Stimulated activated CD4-positive, alpha-beta T cell treated with anti-CD3 and anti-CD28 coated beads, TNF-alpha, amount 100 ng/mL, for 1 hour (primary cell): ENCODE results near the gene SLC35C1.
"Not testable (repeated sequence)": the region's sequence is repeated elsewhere in the genome, so short reads cannot be mapped to it uniquely, and the experiment has no call there.

Source experiments
- DNase-seq, 3 donors: peaks; one replicate each; pipeline ENCODE4 v3.0.0-alpha.2; 2020; ENCODE audit warnings: low read depth in 3 of 3, low spot score in 1 of 3

The SLC35C1 gene

DNA sequence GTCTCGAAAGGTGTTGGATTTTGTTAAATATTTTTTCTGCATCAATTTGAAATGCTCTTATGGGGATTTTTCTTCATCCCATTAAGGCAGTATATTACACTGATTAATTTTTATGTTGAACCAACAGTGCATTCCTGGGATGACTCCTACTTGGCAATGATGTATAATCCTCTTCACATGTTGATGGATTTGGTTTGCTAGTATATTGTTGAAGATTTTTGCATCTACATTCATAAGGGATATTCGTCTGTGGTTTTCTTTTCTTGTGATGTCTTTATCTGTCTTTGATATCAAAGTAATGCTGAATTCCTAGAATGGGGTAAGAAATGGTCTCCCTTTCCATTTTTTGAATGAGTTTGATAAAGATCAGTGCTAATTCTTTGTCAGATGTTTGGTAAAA, 18.7 kb upstream of the SLC35C1 start:
- no peak for DNase-seq

DNA sequence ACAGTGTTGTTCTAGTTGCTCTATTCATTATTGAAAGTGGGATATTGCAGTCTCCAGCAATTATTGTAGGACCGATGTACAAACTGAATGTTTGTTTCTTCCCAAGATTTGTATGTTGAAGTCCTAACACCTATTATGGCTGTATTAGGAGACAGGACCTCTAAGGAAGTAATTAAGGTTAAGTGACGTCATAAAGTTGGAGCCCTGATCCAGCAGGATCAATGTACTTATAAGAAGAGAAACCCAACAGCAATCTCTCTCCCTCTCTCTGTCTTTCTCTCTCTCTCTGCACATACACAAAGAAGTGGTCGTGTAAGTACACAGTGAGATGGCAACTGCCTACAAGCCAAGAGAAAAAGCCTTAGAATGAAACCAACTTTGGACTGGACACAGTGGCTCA, 16.1 kb upstream of the SLC35C1 start:
- no peak for DNase-seq

- DNase-seq: no peak
Measured at GRCh38 chr11:45791524-45791923, 13.4 kb upstream of the SLC35C1 start.

- no peak for DNase-seq
Measured at GRCh38 chr11:45794169-45794568, 10.8 kb upstream of the SLC35C1 start.

DNA sequence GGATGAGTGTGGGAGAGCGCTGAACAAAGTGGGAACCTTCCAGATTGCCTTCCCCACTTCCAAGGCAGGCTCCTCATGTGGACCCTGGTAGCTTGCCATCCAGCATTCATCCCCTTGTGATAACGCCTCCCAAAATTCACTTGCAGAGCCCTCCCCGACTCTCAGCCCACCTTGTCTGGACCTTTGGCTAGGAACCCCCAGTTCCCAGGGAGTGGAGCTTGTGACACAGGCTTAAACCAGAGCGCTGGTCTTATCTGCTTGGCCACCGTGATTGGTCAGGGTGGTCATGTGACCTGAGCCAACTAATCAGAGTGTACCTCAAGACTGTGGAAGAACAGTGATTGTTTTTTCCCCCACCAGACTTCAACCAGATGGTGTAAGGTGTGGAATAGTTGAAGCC, 9.6 kb upstream of the SLC35C1 start:
- no peak for DNase-seq

- DNase-seq: no peak
Measured at GRCh38 chr11:45796461-45796861, 8.5 kb upstream of the SLC35C1 start.

DNA sequence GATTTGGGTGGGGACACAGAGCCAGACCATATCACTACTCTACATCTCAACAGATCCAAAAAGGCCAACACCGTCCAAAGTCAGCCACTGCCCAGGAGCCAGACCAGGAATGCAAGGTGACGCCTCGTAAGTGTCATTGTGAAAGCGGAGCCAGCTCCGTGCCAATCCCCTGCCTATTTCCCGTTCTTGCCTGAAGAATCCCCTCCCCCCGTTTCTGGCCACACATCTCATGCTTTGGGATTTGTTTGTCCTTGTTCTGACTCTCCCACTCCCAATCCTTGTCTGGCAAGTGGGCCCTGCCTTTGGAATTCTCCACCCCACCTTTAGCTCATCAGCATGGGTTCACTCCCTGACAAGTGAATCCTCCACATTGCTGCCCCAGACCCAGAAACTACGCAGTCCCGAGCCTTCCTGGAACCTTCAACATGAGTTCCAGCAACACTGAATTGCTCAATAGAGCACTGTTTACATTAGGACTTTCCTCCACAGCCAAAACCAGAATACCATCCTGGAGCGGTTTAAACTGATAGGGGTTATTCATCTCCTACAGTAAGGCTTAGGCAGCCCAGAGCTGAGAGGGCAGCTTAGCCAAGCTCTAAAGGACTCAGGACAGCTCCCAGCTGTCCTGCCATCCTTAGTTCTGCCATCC, 6.0 kb upstream of the SLC35C1 start:
- DNase-seq: no peak

DNA sequence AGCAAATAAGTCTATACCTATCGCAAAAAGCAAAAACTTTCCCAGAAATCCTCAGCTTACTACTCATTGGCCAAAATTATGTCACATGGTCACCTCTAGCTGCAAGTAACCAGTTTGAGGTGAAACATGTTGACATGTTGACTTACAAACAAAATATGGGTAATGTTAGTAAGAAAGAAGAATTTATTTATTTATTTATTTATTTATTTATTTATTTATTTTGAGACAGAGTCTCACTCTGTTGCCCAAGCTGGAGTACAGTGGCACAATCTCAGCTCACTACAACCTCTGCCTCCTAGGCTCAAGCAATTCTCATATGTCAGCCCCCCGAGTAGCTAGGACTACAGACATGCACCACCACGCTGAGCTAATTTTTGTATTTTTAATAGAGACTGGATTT, 5.4 kb upstream of the SLC35C1 start:
- DNase-seq: no peak

DNA sequence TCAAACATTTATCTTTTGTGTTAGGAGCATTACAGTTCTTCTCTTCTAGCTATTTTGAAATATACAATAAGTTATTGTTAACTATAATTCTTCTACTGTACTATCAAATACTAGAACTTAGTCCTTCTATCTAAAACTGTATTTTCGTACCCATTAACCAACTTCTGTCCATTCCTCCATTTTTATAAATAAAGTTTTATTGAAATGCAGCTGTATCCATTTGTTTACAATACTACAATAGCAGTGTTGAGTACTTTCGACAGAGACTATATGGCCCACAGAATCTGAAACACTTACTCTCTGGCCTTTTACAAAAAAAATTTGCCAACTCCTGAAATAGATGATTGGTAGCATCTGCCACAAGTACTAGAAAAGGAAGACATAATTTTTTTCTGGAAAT, 4.7 kb upstream of the SLC35C1 start:
- no peak for DNase-seq

GRCh38 chr11:45801723-45802315, 3.1 kb upstream of the SLC35C1 start:
- no peak for DNase-seq

GRCh38 chr11:45802531-45803317, 2.2 kb upstream of the SLC35C1 start:
- no peak for DNase-seq

DNA sequence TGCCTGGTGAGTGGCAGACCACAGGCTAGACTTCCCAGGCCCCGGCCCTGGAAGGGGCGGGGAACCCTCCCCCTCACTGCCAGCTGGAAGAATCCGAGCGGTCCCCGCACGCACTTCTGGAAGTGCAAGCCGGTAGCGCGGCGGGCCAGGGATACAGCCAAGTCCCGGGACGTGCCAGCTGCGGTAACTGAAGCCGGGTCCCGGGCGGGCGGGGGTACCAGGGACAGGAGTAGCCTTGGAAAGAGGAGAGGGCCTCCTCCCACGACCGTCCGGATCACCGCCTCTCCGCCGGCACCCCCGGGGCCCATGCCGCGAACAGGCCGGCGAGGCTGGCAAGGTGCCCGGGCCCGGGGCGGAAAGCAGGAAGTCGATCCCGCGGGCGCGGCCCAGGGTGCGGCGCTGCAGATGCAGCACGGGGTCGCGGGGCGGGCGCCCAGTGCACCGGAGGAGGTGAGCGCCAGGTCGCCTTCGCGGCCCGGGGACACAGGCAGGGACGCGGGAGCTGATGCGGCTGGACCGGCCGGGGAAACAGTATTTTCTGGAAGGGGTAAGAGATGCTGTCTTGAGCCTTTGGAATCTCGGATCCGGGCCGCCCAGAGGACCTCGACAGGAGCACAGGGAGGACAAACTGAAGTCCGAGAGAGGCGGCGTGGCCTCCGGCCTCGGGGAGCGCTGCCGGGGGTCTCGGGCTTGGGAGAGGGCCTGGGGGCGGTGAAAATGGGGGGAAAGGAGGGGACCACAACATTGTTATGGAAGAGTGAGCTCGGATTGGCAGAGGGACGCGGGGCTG, 783 bp upstream of the SLC35C1 start:
- peak in 2 of 3 donors; percentile 22 to 52 for DNase-seq

- no peak for DNase-seq
Measured at GRCh38 chr11:45805305-45806071, 539 bp downstream of the SLC35C1 start.

DNA sequence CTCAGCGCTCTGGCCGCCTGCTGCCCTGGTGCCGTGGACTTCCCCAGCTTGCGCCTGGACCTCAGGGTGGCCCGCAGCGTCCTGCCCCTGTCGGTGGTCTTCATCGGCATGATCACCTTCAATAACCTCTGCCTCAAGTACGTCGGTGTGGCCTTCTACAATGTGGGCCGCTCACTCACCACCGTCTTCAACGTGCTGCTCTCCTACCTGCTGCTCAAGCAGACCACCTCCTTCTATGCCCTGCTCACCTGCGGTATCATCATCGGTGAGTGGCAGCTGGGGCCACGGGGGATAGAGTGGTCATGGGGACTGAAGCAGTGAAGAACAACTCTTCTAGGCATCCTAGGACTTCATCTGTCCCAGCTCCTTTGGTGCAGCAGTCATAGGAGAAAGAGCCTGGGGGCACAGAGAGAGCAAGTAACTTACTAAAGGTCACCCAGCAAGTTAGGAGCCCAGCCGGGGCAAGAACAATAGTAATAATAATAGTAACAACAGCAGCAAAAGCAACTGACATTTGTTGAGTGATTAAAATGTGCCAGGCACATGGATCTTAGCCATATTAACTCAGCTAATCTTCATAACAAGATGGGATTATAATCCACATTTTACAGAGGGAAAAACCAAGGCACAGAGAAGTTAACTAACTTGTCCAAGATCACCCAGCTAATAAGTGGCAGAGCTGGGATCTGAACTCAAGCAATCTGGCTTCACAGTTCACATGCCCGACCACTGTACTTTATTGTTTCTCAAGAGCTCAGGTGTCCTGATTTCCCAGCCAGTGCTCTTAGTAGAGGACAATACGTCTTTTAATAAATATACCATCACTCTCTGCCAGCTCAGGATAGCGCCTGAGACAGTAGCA, 1.4 kb downstream of the SLC35C1 start:
- no peak for DNase-seq

GRCh38 chr11:45806937-45807791, 2.2 kb downstream of the SLC35C1 start:
- DNase-seq: no peak

DNA sequence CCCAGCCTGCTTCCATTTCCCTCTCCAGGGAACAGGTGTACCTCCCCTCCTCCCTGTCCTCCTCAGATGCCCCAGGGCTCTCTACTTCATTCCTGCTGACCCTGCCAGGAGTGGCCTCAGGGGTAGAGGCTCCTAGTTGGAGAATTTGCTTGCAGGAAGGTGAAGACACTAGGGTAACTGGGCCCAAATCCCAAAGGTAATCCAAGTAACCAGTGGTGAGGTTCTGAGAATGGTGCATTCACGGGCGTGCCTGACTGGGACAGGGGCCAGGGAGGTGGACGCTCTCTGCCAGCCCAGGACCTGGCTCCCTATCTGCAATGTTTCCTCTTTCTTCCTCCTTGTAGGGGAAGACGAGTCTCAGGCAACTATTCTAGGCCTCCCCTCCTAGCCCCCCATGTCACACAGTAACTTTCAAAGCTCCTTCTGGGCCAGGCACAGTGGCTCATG, 2.9 kb downstream of the SLC35C1 start:
- no peak for DNase-seq

GRCh38 chr11:45808427-45808826, 3.5 kb downstream of the SLC35C1 start:
- not testable (repeated sequence) for DNase-seq

GRCh38 chr11:45809456-45810395, 4.8 kb downstream of the SLC35C1 start:
- no peak for DNase-seq
